Stimulated activated CD8-positive, alpha-beta memory T cell treated with anti-CD3 and anti-CD28 coated beads, Interleukin-12 subunit alpha, Interleukin-12 subunit beta, amount 100 ng/mL, for 1 hour (primary cell): ENCODE data around the gene NAV1.
"Not testable (repeated sequence)": the region's sequence is repeated elsewhere in the genome, so short reads cannot be mapped to it uniquely, and the experiment has no call there.

ENCODE experiments used
- DNase-seq: peaks from one replicate; pipeline ENCODE4 v3.0.0-alpha.2; 2020; ENCODE audit warnings: low read depth

NAV1 gene

GRCh38 chr1:201538612-201539551, at the start of gene NAV1:
Gene NAV1, plus strand, starts transcription at chr1:201539127. Its CDS starts 83,758 bp downstream, at chr1:201622885.
- DNase-seq: no peak

- DNase-seq: no peak
These were observed 49.2 kb upstream of the NAV1 start for GRCh38 chr1:201489643-201490261.

GRCh38 chr1:201490708-201491131, 48.2 kb upstream of the NAV1 start:
- no peak for DNase-seq

- DNase-seq: no peak
These were observed 46.9 kb upstream of the NAV1 start for GRCh38 chr1:201491896-201492511.

- not testable (repeated sequence) for DNase-seq
These were observed 45.8 kb upstream of the NAV1 start for GRCh38 chr1:201493026-201493656.

GRCh38 chr1:201493757-201494617, 44.9 kb upstream of the NAV1 start:
- DNase-seq: no peak

GRCh38 chr1:201495551-201496295, 43.2 kb upstream of the NAV1 start:
- DNase-seq: no peak

- no peak for DNase-seq
These were observed 42.6 kb upstream of the NAV1 start for GRCh38 chr1:201496296-201496690.

- DNase-seq: no peak
These were observed 40.9 kb upstream of the NAV1 start for GRCh38 chr1:201497935-201498509.

- no peak for DNase-seq
These were observed 40.3 kb upstream of the NAV1 start for GRCh38 chr1:201498621-201499020.

GRCh38 chr1:201499191-201499590, 39.7 kb upstream of the NAV1 start:
- no peak for DNase-seq

GRCh38 chr1:201499795-201500669, 38.9 kb upstream of the NAV1 start:
- DNase-seq: no peak

- DNase-seq: no peak
These were observed 38.2 kb upstream of the NAV1 start for GRCh38 chr1:201500670-201501120.

GRCh38 chr1:201501144-201501543, 37.8 kb upstream of the NAV1 start:
- DNase-seq: no peak

- no peak for DNase-seq
These were observed 37.0 kb upstream of the NAV1 start for GRCh38 chr1:201501812-201502510.

- DNase-seq: no peak
These were observed 36.4 kb upstream of the NAV1 start for GRCh38 chr1:201502511-201502857.

GRCh38 chr1:201503397-201504176, 35.3 kb upstream of the NAV1 start:
- DNase-seq: no peak

- no peak for DNase-seq
These were observed 34.7 kb upstream of the NAV1 start for GRCh38 chr1:201504179-201504631.
